Measurements from ENCODE around the gene LAPTM5.

LAPTM5 gene, protein sequence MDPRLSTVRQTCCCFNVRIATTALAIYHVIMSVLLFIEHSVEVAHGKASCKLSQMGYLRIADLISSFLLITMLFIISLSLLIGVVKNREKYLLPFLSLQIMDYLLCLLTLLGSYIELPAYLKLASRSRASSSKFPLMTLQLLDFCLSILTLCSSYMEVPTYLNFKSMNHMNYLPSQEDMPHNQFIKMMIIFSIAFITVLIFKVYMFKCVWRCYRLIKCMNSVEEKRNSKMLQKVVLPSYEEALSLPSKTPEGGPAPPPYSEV

DNA sequence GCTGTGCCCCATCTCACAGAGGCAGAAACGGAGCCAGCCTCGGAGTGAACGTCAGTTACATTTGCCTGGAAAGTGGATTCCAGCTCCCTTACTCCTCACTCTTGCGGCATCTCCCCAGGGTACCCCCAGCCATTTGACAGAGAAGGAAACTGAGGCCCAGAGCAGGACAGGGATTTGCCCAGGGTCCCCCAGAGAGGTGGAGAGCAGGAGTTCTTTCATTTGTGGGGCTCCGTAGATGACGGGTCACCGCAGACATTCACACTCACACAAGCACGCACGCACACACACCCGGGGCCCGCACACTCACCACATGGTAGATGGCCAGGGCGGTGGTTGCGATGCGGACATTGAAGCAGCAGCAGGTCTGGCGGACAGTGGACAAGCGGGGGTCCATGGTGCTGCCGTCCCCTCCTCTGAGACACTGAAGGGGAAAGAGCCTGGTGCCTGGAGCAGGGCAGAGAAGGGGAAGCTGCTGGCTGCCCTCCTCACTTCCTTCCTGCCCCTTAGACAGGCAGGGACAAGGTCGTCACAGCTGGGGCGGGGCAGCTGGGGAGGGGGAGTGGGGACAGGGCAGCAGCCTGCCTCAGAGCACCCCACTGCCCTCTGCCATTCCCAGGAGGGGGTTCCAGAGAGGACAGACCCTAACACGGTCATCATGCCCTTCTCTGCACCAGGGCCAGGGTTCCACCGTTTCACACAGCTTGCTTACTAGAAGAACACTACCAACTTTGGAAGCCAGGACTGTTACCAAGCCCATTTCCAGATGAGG, at the start of gene LAPTM5:
LAPTM5 (minus strand) TSS at position 423 of the 769 bp plus-strand sequence; CDS start at position 394, 29 bp downstream.
- Mint-ChIP-seq H3K4me1 (peaks cover 93% of the 10 kb centered on the region), H3K27me3 (no peaks in the 10 kb centered on the region), H3K9me3 (no peaks in the 10 kb centered on the region), H3K4me3 (peak within 1 kb of the TSS; percentile 98), H3K36me3 (ENCODE audit: low read depth) (peaks cover 26% of the 10 kb centered on the region), H3K27ac (peak within 1 kb of the TSS; percentile 97)
- peak; percentile 9 for ATAC-seq
- peak; percentile 67 for DNase-seq

DNA sequence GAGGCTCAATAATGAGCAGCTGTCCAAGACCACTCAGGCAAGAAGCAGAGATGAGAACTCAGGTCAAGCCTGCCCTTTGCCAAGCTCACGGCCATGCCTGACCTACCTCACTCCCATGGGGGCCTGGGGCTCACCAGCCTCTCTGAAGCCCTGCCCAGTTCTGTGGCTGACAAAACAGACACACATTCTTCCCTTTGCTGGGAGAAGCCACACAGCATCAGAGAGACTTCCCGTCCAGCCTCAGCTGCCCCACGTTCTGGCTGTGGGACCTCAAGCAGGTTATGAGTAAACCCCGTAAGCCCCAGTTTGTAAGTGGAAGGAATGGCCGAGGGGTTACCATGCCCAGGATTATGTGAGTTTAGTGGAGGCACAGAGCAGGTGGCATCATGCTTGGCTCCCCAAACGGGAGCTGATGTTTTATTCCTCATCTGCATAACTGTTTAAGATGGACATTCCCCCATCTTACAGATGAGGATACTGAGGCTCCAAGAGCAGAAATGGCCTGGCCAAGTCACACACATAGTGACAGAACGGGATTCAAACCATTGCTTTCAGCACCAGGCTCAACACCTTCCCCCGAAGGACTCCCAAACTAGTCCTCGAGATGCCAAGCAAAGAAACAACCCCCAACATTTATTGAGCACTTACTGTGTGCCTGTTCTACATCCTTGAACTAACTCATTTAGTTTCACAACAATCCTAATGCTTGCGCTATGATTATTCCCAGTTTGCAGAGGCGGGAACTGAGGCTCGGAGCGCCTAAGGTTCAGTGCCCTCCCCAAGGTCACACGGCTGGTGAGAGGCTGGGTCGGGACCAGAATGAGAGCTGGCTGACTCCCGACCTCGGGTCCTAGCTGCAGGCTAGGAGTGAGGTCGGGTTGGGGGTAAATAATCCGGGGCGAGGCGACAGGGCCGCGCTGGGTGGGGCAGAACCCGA, 49.1 kb upstream of the LAPTM5 start:
- Mint-ChIP-seq H3K4me3 (no peak overlapping the region), H3K27me3 (peaks cover 60% of the 10 kb centered on the region), H3K36me3 (ENCODE audit: low read depth) (no peaks in the 10 kb centered on the region), H3K4me1 (peaks cover 4% of the 10 kb centered on the region), H3K9me3 (no peaks in the 10 kb centered on the region), H3K27ac (no peak overlapping the region)
- DNase-seq (no peak), ATAC-seq (no peak)

DNA sequence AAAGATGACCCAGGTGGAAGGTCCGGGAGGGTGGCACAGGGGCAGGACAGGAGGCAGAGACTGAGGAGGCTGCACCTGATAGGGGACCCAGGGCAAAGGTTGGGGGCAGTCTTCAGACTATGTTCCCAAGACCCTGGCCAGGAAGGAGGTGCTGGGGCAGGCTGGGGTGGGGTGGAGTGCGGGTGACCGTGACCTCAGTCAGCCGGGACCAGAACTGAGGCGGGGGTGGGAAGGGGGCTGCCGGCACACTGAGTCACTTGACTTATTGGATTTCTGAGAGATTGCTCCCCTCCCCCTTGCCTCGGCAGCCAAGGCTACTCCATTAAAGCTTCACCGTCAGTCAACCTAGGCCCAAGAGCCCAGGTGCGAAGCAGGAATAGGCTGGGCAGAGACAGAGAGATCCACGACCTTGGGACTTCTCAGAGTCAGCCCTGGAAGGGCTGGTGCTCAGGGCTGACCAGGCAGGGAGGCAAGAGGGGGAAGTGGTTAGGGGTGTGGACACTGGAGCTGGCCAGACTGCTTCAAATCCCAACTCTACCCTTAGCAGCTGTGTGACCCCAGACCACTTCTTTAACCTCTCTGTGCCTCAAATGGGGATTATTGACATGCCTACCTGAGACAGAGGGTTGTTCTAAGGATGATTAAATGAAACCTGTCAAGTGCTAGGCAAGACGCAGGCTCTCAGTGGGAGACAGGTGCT, 47.9 kb upstream of the LAPTM5 start:
- no peaks in the 10 kb centered on the region for H3K9me3 Mint-ChIP-seq
- DNase-seq: no peak
- no peak for ATAC-seq
- H3K4me3 Mint-ChIP-seq: no peak overlapping the region
- peaks cover 4% of the 10 kb centered on the region for H3K4me1 Mint-ChIP-seq
- H3K27ac Mint-ChIP-seq: no peak overlapping the region
- H3K27me3 Mint-ChIP-seq: peaks cover 60% of the 10 kb centered on the region
- H3K36me3 Mint-ChIP-seq (ENCODE audit: low read depth): no peaks in the 10 kb centered on the region

DNA sequence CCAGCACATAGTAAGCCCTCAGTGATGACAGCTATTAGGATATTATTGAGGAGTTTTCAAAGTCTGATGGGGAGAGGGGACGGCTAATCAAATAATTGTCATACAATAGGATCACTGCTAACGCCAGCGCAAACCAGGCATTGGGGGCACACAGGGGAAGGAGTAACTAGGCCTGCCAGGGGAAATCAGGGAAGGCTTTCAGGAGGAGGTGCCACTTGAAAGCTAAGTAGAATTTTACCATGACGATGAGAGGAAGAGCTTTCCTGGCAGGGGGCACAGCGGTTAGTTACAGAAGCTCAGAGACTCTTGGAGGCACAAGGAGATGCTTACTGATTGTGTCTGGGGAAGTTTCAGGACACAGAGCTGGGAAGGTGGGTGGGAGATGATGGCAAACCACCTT, 47.2 kb upstream of the LAPTM5 start:
- H3K4me3 Mint-ChIP-seq: no peak overlapping the region

DNA sequence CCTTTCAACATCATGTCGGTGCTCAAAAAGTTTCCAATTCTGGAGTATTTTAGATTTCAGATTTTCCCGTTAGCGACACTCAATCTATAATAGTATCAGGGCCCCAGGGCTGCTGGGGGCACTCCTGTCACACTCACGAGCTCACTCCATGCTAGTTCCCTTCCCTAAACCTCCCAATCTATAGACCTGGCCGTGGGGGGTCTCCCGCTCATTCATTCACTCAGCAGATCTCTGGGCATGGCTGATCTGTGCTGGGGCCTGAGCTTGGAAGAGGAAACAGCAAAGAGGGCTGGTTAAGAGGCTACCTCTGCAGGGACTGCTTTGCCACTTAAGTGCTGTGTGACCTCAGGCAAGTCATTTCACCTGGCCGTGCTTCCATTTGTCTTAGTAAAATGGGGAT, 46.8 kb upstream of the LAPTM5 start:
- DNase-seq (no peak), ATAC-seq (no peak)
- no peaks in the 10 kb centered on the region for H3K36me3 Mint-ChIP-seq (ENCODE audit: low read depth)
- H3K4me3 Mint-ChIP-seq: no peak overlapping the region
- H3K9me3 Mint-ChIP-seq: no peaks in the 10 kb centered on the region
- no peak overlapping the region for H3K27ac Mint-ChIP-seq
- peaks cover 4% of the 10 kb centered on the region for H3K4me1 Mint-ChIP-seq
- peaks cover 54% of the 10 kb centered on the region for H3K27me3 Mint-ChIP-seq

More for the DNA sequence above, 47.2 kb upstream of the LAPTM5 start:
- DNase-seq: no peak
- Mint-ChIP-seq H3K36me3 (ENCODE audit: low read depth) (no peaks in the 10 kb centered on the region), H3K4me1 (peaks cover 4% of the 10 kb centered on the region), H3K9me3 (no peaks in the 10 kb centered on the region), H3K27me3 (peaks cover 57% of the 10 kb centered on the region), H3K27ac (no peak overlapping the region)
- ATAC-seq: no peak

DNA sequence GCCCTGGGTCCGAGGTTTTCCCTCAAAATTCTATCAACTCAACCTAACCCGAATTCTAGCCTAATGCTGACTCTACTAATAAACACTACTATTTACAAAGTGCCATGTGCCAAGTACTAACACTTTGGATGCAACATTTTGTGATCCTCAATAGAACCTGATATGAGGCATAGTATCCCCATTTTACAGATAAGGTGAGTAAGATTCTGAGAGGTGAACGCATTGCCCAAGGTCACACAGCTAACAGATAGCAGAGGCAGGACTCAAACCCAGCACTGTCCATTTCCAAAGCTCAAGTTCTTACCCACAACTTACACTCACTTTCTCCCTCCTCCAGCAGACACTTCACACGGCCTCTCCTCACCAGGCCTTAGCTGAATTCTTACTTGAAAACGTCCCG, 46.0 kb upstream of the LAPTM5 start:
- peaks cover 53% of the 10 kb centered on the region for H3K27me3 Mint-ChIP-seq
- DNase-seq (no peak), ATAC-seq (no peak)
- no peaks in the 10 kb centered on the region for H3K36me3 Mint-ChIP-seq (ENCODE audit: low read depth)
- H3K9me3 Mint-ChIP-seq: no peaks in the 10 kb centered on the region
- no peak overlapping the region for H3K4me3 Mint-ChIP-seq
- peaks cover 9% of the 10 kb centered on the region for H3K4me1 Mint-ChIP-seq
- H3K27ac Mint-ChIP-seq: no peak overlapping the region

DNA sequence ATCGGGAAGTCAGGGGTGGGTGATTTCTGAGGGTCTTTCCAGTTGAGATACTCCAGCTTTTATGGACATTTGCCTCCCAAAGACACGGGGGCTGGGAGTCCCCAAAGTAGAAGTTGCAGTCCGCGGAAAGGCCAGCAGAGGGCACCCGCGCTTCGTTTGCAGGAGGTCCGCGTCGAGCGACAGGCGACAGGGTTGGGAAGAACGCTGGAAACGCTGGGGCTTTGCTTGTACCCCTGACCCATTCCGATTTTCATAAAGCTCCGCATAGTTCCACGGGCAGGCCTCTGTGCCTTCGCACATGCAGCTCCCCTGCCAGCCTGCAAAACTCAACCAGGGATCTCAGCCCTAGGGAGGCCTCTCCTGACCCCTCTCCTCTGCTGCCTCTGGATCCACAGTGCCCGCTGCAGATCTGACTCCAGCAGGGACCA, 44.2 kb upstream of the LAPTM5 start:
- no peaks in the 10 kb centered on the region for H3K36me3 Mint-ChIP-seq (ENCODE audit: low read depth)
- no peak overlapping the region for H3K27ac Mint-ChIP-seq
- peak; percentile 39 for ATAC-seq
- peaks cover 41% of the 10 kb centered on the region for H3K27me3 Mint-ChIP-seq
- no peaks in the 10 kb centered on the region for H3K9me3 Mint-ChIP-seq
- peak; percentile 90 for DNase-seq
- H3K4me1 Mint-ChIP-seq: peaks cover 18% of the 10 kb centered on the region
- no peak overlapping the region for H3K4me3 Mint-ChIP-seq

DNA sequence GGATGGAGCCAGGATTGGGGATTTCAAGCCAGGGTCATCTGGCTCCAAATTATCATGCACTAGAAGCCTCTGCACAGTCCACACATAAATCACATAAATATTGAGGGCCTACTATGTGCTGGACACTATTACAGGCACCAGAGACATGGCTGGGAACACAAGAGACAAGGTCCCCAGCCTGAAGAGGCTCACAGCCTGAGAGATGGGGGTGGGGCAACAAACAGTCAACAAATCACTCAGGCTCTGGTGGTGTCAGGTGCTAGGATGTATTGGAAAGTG, 41.6 kb upstream of the LAPTM5 start:
- no peak for ATAC-seq
- H3K27ac Mint-ChIP-seq: no peak overlapping the region

DNA sequence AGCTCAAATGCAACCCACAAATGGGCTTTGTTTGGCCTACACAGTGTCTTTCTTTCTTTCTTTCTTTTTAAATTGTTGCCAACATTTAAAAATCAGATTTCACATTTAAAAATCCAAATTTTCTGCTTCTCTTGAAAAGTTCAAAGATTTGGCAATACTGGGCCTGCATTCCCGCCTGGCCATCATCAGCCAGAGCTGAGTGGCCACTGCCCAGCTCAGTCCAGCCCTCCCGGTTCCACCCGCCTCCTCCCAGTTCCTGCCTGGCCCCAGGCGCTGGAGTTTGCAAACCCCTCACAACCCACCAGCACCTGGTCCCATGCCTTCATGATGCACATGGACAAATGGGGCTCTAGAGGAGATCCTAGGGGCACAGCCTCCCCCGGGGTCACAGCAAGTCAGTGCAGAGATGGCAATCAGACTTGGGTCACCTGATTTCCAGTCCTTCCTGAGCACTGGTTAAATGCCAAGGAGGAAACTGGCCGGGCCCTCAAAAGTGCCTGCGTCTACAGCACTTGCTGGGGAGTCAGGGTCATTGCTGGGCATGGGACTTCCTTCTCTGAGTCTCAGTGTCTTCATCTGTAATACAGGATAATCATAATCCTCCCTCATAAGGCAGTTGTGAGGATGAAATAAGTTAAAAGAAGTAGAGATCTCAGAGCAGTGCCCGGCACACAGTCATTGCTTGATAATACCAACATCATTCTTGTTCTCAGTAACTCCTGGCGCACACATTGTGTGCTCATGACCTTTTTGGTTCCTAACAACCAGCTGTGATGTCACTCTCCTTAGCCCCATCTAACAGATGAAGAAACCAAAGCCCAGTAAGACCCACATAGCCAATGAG, 41.0 kb upstream of the LAPTM5 start:
- Mint-ChIP-seq H3K4me3 (no peak overlapping the region), H3K27ac (no peak overlapping the region), H3K4me1 (peaks cover 18% of the 10 kb centered on the region), H3K9me3 (no peaks in the 10 kb centered on the region), H3K27me3 (peaks cover 13% of the 10 kb centered on the region), H3K36me3 (ENCODE audit: low read depth) (no peaks in the 10 kb centered on the region)
- DNase-seq (no peak), ATAC-seq (no peak)

More for the DNA sequence above, 41.6 kb upstream of the LAPTM5 start:
- Mint-ChIP-seq H3K4me3 (no peak overlapping the region), H3K9me3 (no peaks in the 10 kb centered on the region), H3K4me1 (peaks cover 18% of the 10 kb centered on the region), H3K36me3 (ENCODE audit: low read depth) (no peaks in the 10 kb centered on the region), H3K27me3 (peaks cover 16% of the 10 kb centered on the region)
- no peak for DNase-seq

DNA sequence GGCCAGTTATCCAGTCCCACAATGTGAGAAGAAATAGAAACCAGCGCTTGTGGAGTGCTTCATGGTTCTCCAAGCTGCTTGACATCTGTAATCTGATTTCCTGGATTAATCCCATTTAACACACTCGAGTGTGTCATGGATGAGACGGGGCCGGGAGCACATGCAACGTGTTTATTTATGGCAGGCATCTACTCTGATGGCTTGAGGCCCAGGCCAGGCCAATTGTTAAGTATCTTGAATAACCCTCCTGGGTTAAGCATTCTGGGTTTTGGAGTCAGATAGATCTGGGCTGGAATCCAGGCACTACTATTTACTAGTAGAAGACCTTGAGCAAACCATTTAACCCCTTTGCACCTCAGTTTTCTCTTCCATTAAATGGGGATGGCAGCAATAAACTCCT, 37.5 kb upstream of the LAPTM5 start:
- H3K36me3 Mint-ChIP-seq (ENCODE audit: low read depth): no peaks in the 10 kb centered on the region
- H3K9me3 Mint-ChIP-seq: no peaks in the 10 kb centered on the region
- H3K4me3 Mint-ChIP-seq: no peak overlapping the region
- no peak overlapping the region for H3K27ac Mint-ChIP-seq
- H3K27me3 Mint-ChIP-seq: peaks cover 6% of the 10 kb centered on the region
- DNase-seq (no peak), ATAC-seq (no peak)
- H3K4me1 Mint-ChIP-seq: peaks cover 22% of the 10 kb centered on the region

DNA sequence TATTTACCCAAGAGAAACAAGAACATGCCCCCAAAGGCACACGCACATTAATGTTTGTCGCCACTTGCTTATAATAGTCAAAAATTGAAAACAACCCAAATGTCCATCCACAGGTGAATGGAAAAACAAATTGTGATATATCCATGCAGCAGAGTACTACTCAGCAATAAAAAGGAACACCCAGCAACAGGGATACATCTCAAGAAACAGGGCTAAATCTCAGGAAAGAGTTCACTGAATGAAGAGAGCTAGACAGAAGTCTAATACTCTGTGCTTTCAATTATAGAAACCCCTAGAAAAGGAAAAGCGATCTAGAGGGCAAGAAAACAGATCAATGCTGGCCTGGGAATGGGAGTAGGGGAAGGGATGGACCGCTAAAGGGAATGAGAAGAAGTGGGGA, 36.7 kb upstream of the LAPTM5 start:
- Mint-ChIP-seq H3K4me1 (peaks cover 23% of the 10 kb centered on the region), H3K4me3 (no peak overlapping the region), H3K9me3 (no peaks in the 10 kb centered on the region), H3K27ac (no peak overlapping the region), H3K36me3 (ENCODE audit: low read depth) (no peaks in the 10 kb centered on the region), H3K27me3 (peaks cover 7% of the 10 kb centered on the region)
- no peak for DNase-seq
- no peak for ATAC-seq

DNA sequence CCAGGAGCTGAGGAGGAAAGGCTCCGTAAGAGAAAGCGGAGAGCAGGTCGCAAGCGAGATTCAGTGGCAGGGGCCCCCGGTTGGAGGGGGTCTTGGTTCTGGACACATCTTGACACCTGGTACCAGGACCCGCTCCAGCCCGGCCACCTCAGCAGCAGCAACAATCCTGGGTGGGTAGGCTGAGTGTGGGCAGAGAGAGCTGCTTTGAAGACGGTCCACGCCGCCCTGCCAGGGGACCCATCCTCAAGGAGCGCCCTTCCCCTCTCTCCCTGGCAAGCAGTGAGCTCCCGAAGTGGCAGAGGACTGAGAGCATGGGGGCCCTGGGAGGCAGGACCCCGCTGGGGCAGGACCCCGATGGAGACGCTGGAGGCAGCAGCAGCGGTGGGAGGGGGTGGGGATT, 35.6 kb upstream of the LAPTM5 start:
- H3K4me3 Mint-ChIP-seq: no peak overlapping the region
- no peaks in the 10 kb centered on the region for H3K36me3 Mint-ChIP-seq (ENCODE audit: low read depth)
- H3K27me3 Mint-ChIP-seq: peaks cover 7% of the 10 kb centered on the region
- no peaks in the 10 kb centered on the region for H3K9me3 Mint-ChIP-seq
- ATAC-seq (no peak), DNase-seq (no peak)
- peaks cover 15% of the 10 kb centered on the region for H3K4me1 Mint-ChIP-seq
- no peak overlapping the region for H3K27ac Mint-ChIP-seq

DNA sequence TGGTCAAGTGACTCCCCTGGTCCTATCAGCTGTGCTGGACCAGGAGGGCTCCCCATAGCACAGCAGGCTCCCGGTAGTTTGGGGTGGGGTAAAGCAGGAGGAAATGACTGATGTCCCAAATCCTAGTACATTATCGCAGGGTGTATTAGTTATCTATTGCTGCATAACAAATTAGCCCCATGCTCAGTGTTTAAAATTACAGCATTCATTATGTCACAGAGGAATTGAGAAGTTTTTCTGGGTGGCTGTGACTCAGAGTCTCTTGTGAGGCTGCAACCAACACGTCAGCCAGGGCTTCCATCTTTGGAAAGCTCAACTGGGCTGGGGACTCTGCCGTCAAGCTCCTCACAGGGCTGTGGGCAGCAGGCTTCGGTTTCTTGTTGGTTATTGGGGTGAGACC, 34.3 kb upstream of the LAPTM5 start:
- DNase-seq (no peak), ATAC-seq (no peak)
- H3K9me3 Mint-ChIP-seq: no peaks in the 10 kb centered on the region
- peaks cover 10% of the 10 kb centered on the region for H3K4me1 Mint-ChIP-seq
- no peaks in the 10 kb centered on the region for H3K36me3 Mint-ChIP-seq (ENCODE audit: low read depth)
- no peak overlapping the region for H3K4me3 Mint-ChIP-seq
- H3K27me3 Mint-ChIP-seq: peaks cover 7% of the 10 kb centered on the region
- no peak overlapping the region for H3K27ac Mint-ChIP-seq
